Naive thymus-derived CD4-positive, alpha-beta T cell (primary cell): ENCODE data around the gene MYO1H. TPM values are rescaled to one million over a fixed set of nuclear protein-coding genes. Genes with fewer than 3 reads are reported as not detected.

ENCODE experiments used
- ATAC-seq: fragments of 150-1000 bp; cut with Tn5 transposase; 2 replicates; pipeline ENCODE4 v1.10.0; 2021; ENCODE audit warnings: mild to moderate bottlenecking, moderate library complexity
- CTCF ChIA-PET: fragments of 350-600 bp; sonication (Branson Sonifier 250); formaldehyde crosslinking; loops from one replicate; lab custom pipeline; 2021; ENCODE audit warnings: antibody characterized with exemption; lab: Charles Lee
- POLR2A ChIA-PET: fragments of 350-600 bp; sonication (Branson Sonifier 250); formaldehyde crosslinking; loops from one replicate; lab custom pipeline; 2021; ENCODE audit warnings: antibody characterized with exemption, inconsistent platforms; lab: Charles Lee
- DNase-seq, 9 donors: peaks; one replicate each; pipeline versions ENCODE4 v3.0.0 to v3.0.0-alpha.2; 2020 to 2022; ENCODE audit warnings: mixed read lengths in 1 of 9
- H3K27ac ChIP-seq: one replicate; pipeline ENCODE4 v1.7.0; 2013; ENCODE audit warnings: mild to moderate bottlenecking, low read depth, low read length, moderate library complexity
- H3K27me3 ChIP-seq, 2 donors: one replicate each; pipeline ENCODE4 v1.7.0; 2013; ENCODE audit warnings: low read length in 2 of 2, mild to moderate bottlenecking in 2 of 2, moderate library complexity in 2 of 2; ENCODE audit not compliant: control insufficient read depth in 2 of 2, insufficient read depth in 2 of 2
- H3K36me3 ChIP-seq, 3 experiments: 1 replicate in 2 of 3; 2 replicates in 1 of 3; pipeline ENCODE4 v1.7.0; 2013; ENCODE audit warnings: low read length in 3 of 3, mild to moderate bottlenecking in 3 of 3, moderate library complexity in 1 of 3; ENCODE audit not compliant: insufficient read depth in 3 of 3, control insufficient read depth in 2 of 3
- H3K4me1 ChIP-seq, 2 donors: one replicate each; pipeline ENCODE4 v1.7.0; 2013; ENCODE audit warnings: low read length in 2 of 2, mild to moderate bottlenecking in 2 of 2, moderate library complexity in 1 of 2; ENCODE audit not compliant: control insufficient read depth in 2 of 2, insufficient read depth in 2 of 2
- H3K4me3 ChIP-seq: 2 replicates; pipeline ENCODE4 v1.7.0; 2013; ENCODE audit warnings: mild to moderate bottlenecking, low read length
- H3K9me3 ChIP-seq, 3 experiments: 1 replicate in 2 of 3; 2 replicates in 1 of 3; pipeline ENCODE4 v1.7.0; 2013; ENCODE audit warnings: low read length in 3 of 3; ENCODE audit not compliant: control insufficient read depth in 2 of 3
- H3K27ac Mint-ChIP-seq, 9 donors: one replicate each; pipeline ENCODE4 v1.8.0; 2020 to 2022; ENCODE audit warnings: mixed read lengths in 9 of 9, mild to moderate bottlenecking in 8 of 9, moderate library complexity in 5 of 9, inconsistent platforms in 2 of 9
- H3K27me3 Mint-ChIP-seq, 5 donors: one replicate each; pipeline ENCODE4 v1.8.0; 2021 to 2022; ENCODE audit warnings: mixed read lengths in 5 of 5, mild to moderate bottlenecking in 1 of 5
- H3K36me3 Mint-ChIP-seq, 5 donors: one replicate each; pipeline ENCODE4 v1.8.0; 2020 to 2022; ENCODE audit warnings: mixed read lengths in 5 of 5, mild to moderate bottlenecking in 3 of 5, inconsistent platforms in 1 of 5
- H3K4me1 Mint-ChIP-seq, 7 donors: one replicate each; pipeline ENCODE4 v1.8.0; 2020 to 2022; ENCODE audit warnings: mixed read lengths in 7 of 7, mild to moderate bottlenecking in 3 of 7, inconsistent platforms in 1 of 7
- H3K4me3 Mint-ChIP-seq, 10 donors: one replicate each; pipeline ENCODE4 v1.8.0; 2020 to 2022; ENCODE audit warnings: mild to moderate bottlenecking in 10 of 10, mixed read lengths in 10 of 10, moderate library complexity in 6 of 10, inconsistent platforms in 2 of 10
- H3K9me3 Mint-ChIP-seq, 11 donors: one replicate each; pipeline ENCODE4 v1.8.0; 2020 to 2022; ENCODE audit warnings: mixed read lengths in 11 of 11, mild to moderate bottlenecking in 4 of 11, inconsistent platforms in 1 of 11, moderate library complexity in 1 of 11
- intact Hi-C, 2 donors: fragments of 100-400 bp; cut with micrococcal nuclease; formaldehyde crosslinking; loops; one replicate each; pipeline ENCODE4 v1.15.1; 2023
- polyA plus RNA-seq, 2 donors: library from polyadenylated mRNA; unstranded; fragments of 300-500 nt; fragmentation: Illumina TruSeq; gene quantifications; one replicate each; pipeline ENCODE4 v1.2.3, GENCODE V29; 2021
- total RNA-seq, 6 experiments: library from RNA in 5 of 6; stranded (reverse) in 5 of 6; gene quantifications; 1 replicate in 5 of 6; 2 replicates in 1 of 6; pipeline ENCODE4 v1.2.3 and lab custom pipeline; 2021 to 2026

MYO1H gene
- total and polyA plus RNA-seq, 7 experiments from 2014 or later = 0.49 TPM; not detected in 6

- Mint-ChIP-seq H3K9me3 (peaks cover 0 to 7% (median 0%) of the 10 kb centered on the region in 11 donors), H3K27ac (no peak overlapping the region), H3K27me3 (peaks cover 16 to 31% (median 18%) of the 10 kb centered on the region in 5 donors), H3K4me1 (no peaks in the 10 kb centered on the region), H3K36me3 (no peaks in the 10 kb centered on the region), H3K4me3 (no peak overlapping the region)
- DNase-seq (no peak), ATAC-seq (no peak)
- Histone ChIP-seq H3K27ac (no peak overlapping the region), H3K4me1 (no peaks in the 10 kb centered on the region), H3K4me3 (no peak overlapping the region), H3K36me3 (no peaks in the 10 kb centered on the region), H3K9me3 (no peaks in the 10 kb centered on the region), H3K27me3 (peaks cover 0 to 3% of the 10 kb centered on the region in 2 donors)
- intact Hi-C loops = no loop called here
- CTCF ChIA-PET = no interaction called here
- POLR2A ChIA-PET = no interaction called here
Observed at GRCh38 chr12:109345428-109345827, 2.3 kb upstream of the MYO1H start.

DNA sequence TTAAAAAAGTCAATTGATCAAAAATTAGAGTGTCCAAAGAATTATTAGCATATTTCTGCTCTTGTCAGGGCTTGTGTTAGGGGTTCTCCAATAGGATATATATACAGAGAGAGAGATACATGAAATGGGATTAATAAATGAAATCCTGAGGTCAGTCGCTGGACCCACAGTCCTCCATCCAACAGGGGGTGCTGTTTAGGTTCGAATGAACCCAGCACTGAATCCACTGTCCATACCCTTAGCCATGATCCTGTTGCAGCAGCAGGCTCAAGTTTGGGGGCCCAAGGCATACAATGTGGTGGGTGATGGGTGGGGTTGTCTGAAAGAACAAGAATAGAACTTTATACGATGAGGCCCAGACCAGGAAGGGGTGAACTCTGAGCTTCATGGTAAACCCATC is 780 bp upstream of the MYO1H start:
- no peaks in the 10 kb centered on the region for H3K4me1 Mint-ChIP-seq
- H3K27me3 Mint-ChIP-seq = peaks cover 9 to 32% (median 16%) of the 10 kb centered on the region in 5 donors
- no peak overlapping the region for H3K4me3 Mint-ChIP-seq
- Histone ChIP-seq H3K9me3 (no peaks in the 10 kb centered on the region), H3K27me3 (peaks cover 0 to 3% of the 10 kb centered on the region in 2 donors), H3K4me3 (no peak overlapping the region), H3K27ac (no peak overlapping the region), H3K4me1 (no peaks in the 10 kb centered on the region), H3K36me3 (no peaks in the 10 kb centered on the region)
- no peak for DNase-seq
- no peaks in the 10 kb centered on the region for H3K36me3 Mint-ChIP-seq
- H3K27ac Mint-ChIP-seq = no peak overlapping the region
- peaks cover 0 to 7% (median 0%) of the 10 kb centered on the region in 11 donors for H3K9me3 Mint-ChIP-seq
- ChIA-PET POLR2A (no interaction called here), CTCF (no interaction called here)
- no peak for ATAC-seq
- intact Hi-C loops = no loop called here

DNA sequence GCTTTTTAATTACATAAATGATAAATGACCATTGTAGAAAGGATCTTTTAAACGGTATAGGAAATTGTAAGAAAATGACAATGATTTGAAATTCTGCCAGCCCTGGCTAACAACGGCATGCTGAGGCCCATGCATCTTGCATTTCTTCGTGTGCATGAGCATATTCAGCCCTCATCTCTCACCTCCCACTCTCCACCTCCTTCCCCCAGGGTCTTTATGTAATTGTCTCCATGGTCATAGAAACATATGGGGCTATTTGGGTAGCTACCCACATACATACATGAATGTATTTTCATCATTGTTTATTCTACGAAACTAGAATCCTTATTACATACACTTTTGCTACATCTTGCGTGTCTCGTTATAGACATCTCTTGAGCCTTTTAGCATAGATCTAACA is 4.5 kb downstream of the MYO1H start:
- no peak for ATAC-seq
- CTCF ChIA-PET = no interaction called here
- POLR2A ChIA-PET = no interaction called here
- Histone ChIP-seq H3K4me1 (no peaks in the 10 kb centered on the region), H3K4me3 (no peak overlapping the region), H3K27ac (no peak overlapping the region), H3K36me3 (no peaks in the 10 kb centered on the region), H3K9me3 (no peaks in the 10 kb centered on the region), H3K27me3 (no peaks in the 10 kb centered on the region)
- Mint-ChIP-seq H3K4me1 (no peaks in the 10 kb centered on the region), H3K27ac (no peak overlapping the region), H3K27me3 (peaks cover 11 to 38% (median 13%) of the 10 kb centered on the region in 5 donors), H3K9me3 (no peaks in the 10 kb centered on the region), H3K4me3 (no peak overlapping the region), H3K36me3 (no peaks in the 10 kb centered on the region)
- intact Hi-C loops = no loop called here
- no peak for DNase-seq

DNA sequence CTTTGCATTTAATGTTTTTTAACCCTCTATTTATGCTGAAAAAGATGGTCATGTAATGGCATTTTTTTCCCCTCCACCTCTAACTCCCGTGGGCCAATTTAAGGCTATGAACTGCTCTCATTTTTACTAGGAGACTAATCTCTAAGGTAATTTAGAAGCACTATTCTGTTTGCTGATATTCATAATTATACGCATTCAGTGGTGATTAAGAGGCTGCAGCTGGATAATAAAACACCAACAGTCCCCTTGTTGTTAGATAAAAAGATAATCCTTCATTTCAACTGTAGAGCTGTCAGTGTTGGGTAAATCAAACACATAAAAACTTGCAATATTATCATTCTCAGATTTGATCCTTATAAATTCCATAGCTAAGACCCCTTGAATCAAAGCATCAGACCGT is 8.9 kb downstream of the MYO1H start:
- CTCF ChIA-PET = no interaction called here
- intact Hi-C loops = no loop called here

DNA sequence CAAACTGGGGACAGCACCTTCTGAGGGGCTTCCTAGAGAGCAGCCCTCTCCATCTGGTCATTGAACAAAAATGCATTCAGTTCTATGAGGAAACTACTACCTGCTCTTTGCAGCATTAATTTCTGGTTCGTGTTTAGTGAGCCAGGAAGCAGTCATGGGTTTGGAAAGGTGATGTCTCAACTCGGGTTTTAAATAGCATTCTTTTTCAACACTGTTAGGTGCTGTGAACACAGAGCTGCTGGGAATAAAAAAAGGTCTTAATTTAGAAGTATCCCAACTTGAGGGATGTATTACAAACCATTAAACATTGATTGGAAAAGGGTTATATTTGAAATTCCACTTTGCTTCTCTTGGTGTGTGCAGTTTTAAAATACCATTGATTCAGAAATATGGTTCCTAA is 9.3 kb downstream of the MYO1H start:
- no peak overlapping the region for H3K4me3 ChIP-seq
- Mint-ChIP-seq H3K36me3 (no peaks in the 10 kb centered on the region), H3K27ac (no peak overlapping the region), H3K9me3 (no peaks in the 10 kb centered on the region), H3K4me1 (peaks cover 0 to 5% (median 0%) of the 10 kb centered on the region in 7 donors), H3K27me3 (peaks cover 11 to 36% (median 26%) of the 10 kb centered on the region in 5 donors), H3K4me3 (no peak overlapping the region)
- DNase-seq (no peak), ATAC-seq (no peak)
- H3K9me3 ChIP-seq = no peaks in the 10 kb centered on the region
- no peaks in the 10 kb centered on the region for H3K4me1 ChIP-seq
- H3K27me3 ChIP-seq = no peaks in the 10 kb centered on the region
- intact Hi-C loops = no loop called here
- no peaks in the 10 kb centered on the region for H3K36me3 ChIP-seq
- CTCF ChIA-PET = no interaction called here
- POLR2A ChIA-PET = no interaction called here
- no peak overlapping the region for H3K27ac ChIP-seq

More for the DNA sequence above, 8.9 kb downstream of the MYO1H start:
- no peak overlapping the region for H3K4me3 ChIP-seq
- no peak overlapping the region for H3K4me3 Mint-ChIP-seq
- DNase-seq (no peak), ATAC-seq (no peak)
- H3K27ac ChIP-seq = no peak overlapping the region
- POLR2A ChIA-PET = no interaction called here
- no peaks in the 10 kb centered on the region for H3K4me1 ChIP-seq
- H3K36me3 Mint-ChIP-seq = no peaks in the 10 kb centered on the region
- no peaks in the 10 kb centered on the region for H3K36me3 ChIP-seq
- no peak overlapping the region for H3K27ac Mint-ChIP-seq
- no peaks in the 10 kb centered on the region for H3K9me3 ChIP-seq
- H3K27me3 ChIP-seq = no peaks in the 10 kb centered on the region
- peaks cover 0 to 5% (median 0%) of the 10 kb centered on the region in 7 donors for H3K4me1 Mint-ChIP-seq
- H3K27me3 Mint-ChIP-seq = peaks cover 11 to 38% (median 29%) of the 10 kb centered on the region in 5 donors
- no peaks in the 10 kb centered on the region for H3K9me3 Mint-ChIP-seq

GRCh38 chr12:109358154-109358869 is 10.6 kb downstream of the MYO1H start:
- ChIA-PET POLR2A (no interaction called here), CTCF (no interaction called here)
- no peaks in the 10 kb centered on the region for H3K4me1 ChIP-seq
- H3K27me3 ChIP-seq = no peaks in the 10 kb centered on the region
- Mint-ChIP-seq H3K9me3 (no peaks in the 10 kb centered on the region), H3K4me3 (peak overlapping the region in 5 of 10 donors; percentile 0 to 60 (median 32)), H3K27me3 (peaks cover 9 to 41% (median 24%) of the 10 kb centered on the region in 5 donors), H3K27ac (no peak overlapping the region), H3K36me3 (no peaks in the 10 kb centered on the region), H3K4me1 (peaks cover 0 to 5% (median 0%) of the 10 kb centered on the region in 7 donors)
- intact Hi-C loops = no loop called here
- H3K36me3 ChIP-seq = no peaks in the 10 kb centered on the region
- no peaks in the 10 kb centered on the region for H3K9me3 ChIP-seq
- H3K4me3 ChIP-seq = no peak overlapping the region
- ATAC-seq = no peak
- no peak for DNase-seq
- H3K27ac ChIP-seq = no peak overlapping the region

DNA sequence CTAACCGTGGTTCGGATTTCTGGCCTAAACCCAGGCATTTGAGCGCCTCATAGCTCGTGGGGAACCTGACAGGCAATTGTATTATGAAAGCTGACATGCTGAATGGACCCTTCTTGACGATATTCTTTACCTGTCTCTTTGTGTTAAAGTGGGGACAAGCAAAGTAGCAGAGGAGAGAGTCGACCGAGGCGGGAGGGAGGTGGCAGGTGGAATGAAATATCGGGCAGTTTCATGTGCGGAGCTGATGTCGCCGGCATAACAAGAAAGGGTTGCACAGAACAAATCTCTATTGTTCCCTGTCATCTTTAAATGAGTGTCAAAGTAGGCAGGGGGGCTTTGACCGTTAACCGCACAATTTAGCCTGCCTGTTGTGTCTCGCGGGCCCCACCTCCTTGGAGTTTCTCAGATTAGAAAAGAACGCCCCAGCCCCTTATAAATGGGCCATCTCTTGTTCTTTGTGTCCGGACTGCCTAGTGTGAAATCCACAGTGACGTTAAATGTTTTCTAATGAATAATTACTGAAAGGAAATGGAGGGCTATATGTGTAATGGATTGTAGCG is 11.5 kb downstream of the MYO1H start:
- H3K9me3 Mint-ChIP-seq = no peaks in the 10 kb centered on the region
- no peak for DNase-seq
- no peaks in the 10 kb centered on the region for H3K9me3 ChIP-seq
- intact Hi-C loops = no loop called here
- H3K36me3 Mint-ChIP-seq = no peaks in the 10 kb centered on the region
- peak overlapping the region in 1 of 10 donors; percentile 26 for H3K4me3 Mint-ChIP-seq
- no peak overlapping the region for H3K27ac ChIP-seq
- H3K4me3 ChIP-seq = no peak overlapping the region
- no peaks in the 10 kb centered on the region for H3K36me3 ChIP-seq
- peaks cover 13 to 41% (median 28%) of the 10 kb centered on the region in 5 donors for H3K27me3 Mint-ChIP-seq
- H3K27me3 ChIP-seq = no peaks in the 10 kb centered on the region
- H3K4me1 ChIP-seq = no peaks in the 10 kb centered on the region
- H3K27ac Mint-ChIP-seq = no peak overlapping the region
- ChIA-PET CTCF (no interaction called here), POLR2A (no interaction called here)
- H3K4me1 Mint-ChIP-seq = peaks cover 0 to 5% (median 0%) of the 10 kb centered on the region in 7 donors
- no peak for ATAC-seq
